ENCODE results near the gene ZNF566. TPM values are rescaled to one million over a fixed set of nuclear protein-coding genes. Genes with fewer than 3 reads are reported as not detected.

Gene ZNF566
- total and polyA plus RNA-seq, 5 donors from 2014 or later, result 7.9 to 20.7 (median 18.3) TPM

GRCh38 chr19:36441339-36441738 lies 48.0 kb downstream of the ZNF566 start:
- H3K4me1 ChIP-seq (ENCODE audit: control insufficient read depth, insufficient read depth, low read length, poor library complexity, severe bottlenecking), result no peaks in the 10 kb centered on the region
- no peaks in the 10 kb centered on the region for H3K27me3 ChIP-seq (ENCODE audit: control insufficient read depth, insufficient read depth, low read length)
- no peak for ATAC-seq (ENCODE audit: low read depth in 2 of 2)
- H3K4me1 Mint-ChIP-seq, result no peaks in the 10 kb centered on the region
- peaks cover 6% of the 10 kb centered on the region for H3K36me3 Mint-ChIP-seq
- H3K4me3 ChIP-seq (ENCODE audit: low read depth, low read length), result no peak overlapping the region
- DNase-seq, result no peak
- no peaks in the 10 kb centered on the region for H3K27me3 Mint-ChIP-seq
- no peak overlapping the region for H3K27ac ChIP-seq (ENCODE audit: insufficient read depth, low read length, poor library complexity, severe bottlenecking)
- no peaks in the 10 kb centered on the region for H3K36me3 ChIP-seq (ENCODE audit: control insufficient read depth, insufficient read depth, low read length)
- H3K9me3 ChIP-seq (ENCODE audit: control insufficient read depth in 2 of 2, low read length in 2 of 2), result peaks cover 25 to 53% of the 10 kb centered on the region in 2 experiments
- H3K9me3 Mint-ChIP-seq, result peaks cover 5 to 57% (median 18%) of the 10 kb centered on the region in 7 donors
- no peak overlapping the region for H3K4me3 Mint-ChIP-seq
- no peak overlapping the region for H3K27ac Mint-ChIP-seq

DNA sequence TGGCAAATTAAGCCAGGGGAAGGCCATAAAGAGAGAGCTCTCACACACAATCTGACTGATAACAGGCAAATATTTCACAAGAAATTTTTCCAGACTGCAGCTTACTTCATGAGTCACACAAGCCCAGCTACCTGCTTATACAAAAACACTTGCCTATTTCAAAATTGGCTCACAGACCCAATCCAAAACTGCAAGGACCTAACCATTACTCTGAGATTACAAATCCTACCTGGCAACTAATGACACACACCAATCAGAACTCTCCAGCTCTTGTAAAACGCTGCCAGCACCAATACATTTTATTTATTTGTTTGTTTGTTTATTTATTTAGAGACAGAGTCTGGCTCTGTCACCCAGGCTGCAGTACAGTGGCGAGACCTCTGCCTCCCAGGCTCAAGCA lies 52.8 kb downstream of the ZNF566 start:
- no peaks in the 10 kb centered on the region for H3K4me1 ChIP-seq (ENCODE audit: control insufficient read depth, insufficient read depth, low read length, poor library complexity, severe bottlenecking)
- Mint-ChIP-seq H3K27me3 (no peaks in the 10 kb centered on the region), H3K36me3 (peaks cover 3% of the 10 kb centered on the region), H3K27ac (no peak overlapping the region), H3K4me1 (no peaks in the 10 kb centered on the region), H3K4me3 (no peak overlapping the region), H3K9me3 (peaks cover 5 to 41% (median 21%) of the 10 kb centered on the region in 7 donors)
- ATAC-seq (ENCODE audit: low read depth in 2 of 2) (no peak), DNase-seq (no peak)
- no peak overlapping the region for H3K4me3 ChIP-seq (ENCODE audit: low read depth, low read length)
- no peak overlapping the region for H3K27ac ChIP-seq (ENCODE audit: insufficient read depth, low read length, poor library complexity, severe bottlenecking)
- no peaks in the 10 kb centered on the region for H3K36me3 ChIP-seq (ENCODE audit: control insufficient read depth, insufficient read depth, low read length)
- peaks cover 15 to 36% of the 10 kb centered on the region in 2 experiments for H3K9me3 ChIP-seq (ENCODE audit: control insufficient read depth in 2 of 2, low read length in 2 of 2)
- H3K27me3 ChIP-seq (ENCODE audit: control insufficient read depth, insufficient read depth, low read length), result no peaks in the 10 kb centered on the region

- no peaks in the 10 kb centered on the region for H3K4me1 ChIP-seq (ENCODE audit: control insufficient read depth, insufficient read depth, low read length, poor library complexity, severe bottlenecking)
- peaks cover 5% of the 10 kb centered on the region for H3K36me3 Mint-ChIP-seq
- peaks cover 0 to 8% (median 2%) of the 10 kb centered on the region in 4 donors for H3K4me1 Mint-ChIP-seq
- peak overlapping the region in 1 of 4 donors; percentile 12 for H3K4me3 Mint-ChIP-seq
- peaks cover 17% of the 10 kb centered on the region for H3K27me3 Mint-ChIP-seq
- H3K9me3 Mint-ChIP-seq, result peaks cover 0 to 23% (median 20%) of the 10 kb centered on the region in 7 donors
- no peak overlapping the region for H3K4me3 ChIP-seq (ENCODE audit: low read depth, low read length)
- DNase-seq (no peak), ATAC-seq (ENCODE audit: low read depth in 2 of 2) (no peak)
- H3K36me3 ChIP-seq (ENCODE audit: control insufficient read depth, insufficient read depth, low read length), result no peaks in the 10 kb centered on the region
- H3K27ac ChIP-seq (ENCODE audit: insufficient read depth, low read length, poor library complexity, severe bottlenecking), result no peak overlapping the region
- peaks cover 6 to 13% of the 10 kb centered on the region in 2 experiments for H3K9me3 ChIP-seq (ENCODE audit: control insufficient read depth in 2 of 2, low read length in 2 of 2)
- H3K27ac Mint-ChIP-seq, result no peak overlapping the region
- peaks cover 4% of the 10 kb centered on the region for H3K27me3 ChIP-seq (ENCODE audit: control insufficient read depth, insufficient read depth, low read length)
Measured at GRCh38 chr19:36423925-36424324, 65.4 kb downstream of the ZNF566 start.

DNA sequence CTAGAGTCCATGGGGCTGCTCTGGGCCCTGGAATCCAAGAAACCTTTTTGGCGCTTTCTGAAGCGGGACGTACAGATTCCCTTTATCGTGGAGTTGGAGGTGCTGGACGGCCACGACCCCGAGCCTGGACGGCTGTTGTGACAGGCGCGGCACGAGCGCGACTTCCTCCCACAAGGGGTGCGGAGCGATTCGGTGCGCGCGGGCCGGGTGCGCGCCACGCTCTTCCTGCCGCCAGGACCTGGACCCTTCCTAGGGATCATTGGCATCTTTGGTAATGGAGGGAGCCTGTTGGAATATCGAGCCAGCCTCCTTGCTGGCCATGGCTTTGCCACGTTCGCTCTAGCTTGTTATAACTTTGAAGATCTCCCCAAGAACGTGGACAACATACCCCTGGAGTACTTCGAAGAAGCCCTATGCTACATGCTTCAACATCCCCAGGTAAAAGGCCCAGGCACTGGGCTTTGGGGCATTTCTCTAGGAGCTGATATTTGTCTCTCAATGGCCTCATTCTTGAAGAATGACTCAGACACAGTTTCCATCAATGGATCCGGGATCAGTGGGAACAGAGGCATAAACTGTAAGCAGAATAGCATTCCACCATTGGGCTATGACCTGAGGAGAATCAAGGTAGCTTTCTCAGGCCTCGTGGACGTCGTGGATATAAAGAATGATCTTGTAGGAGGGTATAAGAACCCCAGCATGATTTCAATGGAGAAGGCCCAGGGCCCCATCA lies 67.4 kb downstream of the ZNF566 start:
- no peak overlapping the region for H3K4me3 ChIP-seq (ENCODE audit: low read depth, low read length)
- peaks cover 7% of the 10 kb centered on the region for H3K36me3 Mint-ChIP-seq

GRCh38 chr19:36420961-36421748 lies 68.2 kb downstream of the ZNF566 start:
- Mint-ChIP-seq H3K4me1 (peaks cover 0 to 29% (median 7%) of the 10 kb centered on the region in 4 donors), H3K9me3 (peaks cover 0 to 25% (median 16%) of the 10 kb centered on the region in 7 donors), H3K27me3 (peaks cover 17% of the 10 kb centered on the region), H3K4me3 (peak overlapping the region; percentile 10 to 67 (median 26)), H3K27ac (no peak overlapping the region), H3K36me3 (peaks cover 9% of the 10 kb centered on the region)
- H3K27ac ChIP-seq (ENCODE audit: insufficient read depth, low read length, poor library complexity, severe bottlenecking), result no peak overlapping the region
- H3K4me3 ChIP-seq (ENCODE audit: low read depth, low read length), result no peak overlapping the region
- H3K27me3 ChIP-seq (ENCODE audit: control insufficient read depth, insufficient read depth, low read length), result peaks cover 4% of the 10 kb centered on the region
- H3K4me1 ChIP-seq (ENCODE audit: control insufficient read depth, insufficient read depth, low read length, poor library complexity, severe bottlenecking), result peaks cover 14% of the 10 kb centered on the region
- ATAC-seq (ENCODE audit: low read depth in 2 of 2) (no peak), DNase-seq (no peak)
- peaks cover under 1 to 15% of the 10 kb centered on the region in 2 experiments for H3K9me3 ChIP-seq (ENCODE audit: control insufficient read depth in 2 of 2, low read length in 2 of 2)
- H3K36me3 ChIP-seq (ENCODE audit: control insufficient read depth, insufficient read depth, low read length), result no peaks in the 10 kb centered on the region

More for the DNA sequence above, 67.4 kb downstream of the ZNF566 start:
- Histone ChIP-seq H3K4me1 (ENCODE audit: control insufficient read depth, insufficient read depth, low read length, poor library complexity, severe bottlenecking) (peaks cover 14% of the 10 kb centered on the region), H3K27ac (ENCODE audit: insufficient read depth, low read length, poor library complexity, severe bottlenecking) (no peak overlapping the region), H3K27me3 (ENCODE audit: control insufficient read depth, insufficient read depth, low read length) (peaks cover 4% of the 10 kb centered on the region), H3K9me3 (ENCODE audit: control insufficient read depth in 2 of 2, low read length in 2 of 2) (peaks cover 2 to 13% of the 10 kb centered on the region in 2 experiments), H3K36me3 (ENCODE audit: control insufficient read depth, insufficient read depth, low read length) (no peaks in the 10 kb centered on the region)
- Mint-ChIP-seq H3K27ac (peak overlapping the region in 1 of 3 donors; percentile 67), H3K4me1 (peaks cover 0 to 26% (median 7%) of the 10 kb centered on the region in 4 donors), H3K9me3 (peaks cover 0 to 28% (median 18%) of the 10 kb centered on the region in 7 donors), H3K4me3 (peak overlapping the region; percentile 27 to 73 (median 62)), H3K27me3 (peaks cover 17% of the 10 kb centered on the region)
- DNase-seq, result no peak
- ATAC-seq (ENCODE audit: low read depth in 2 of 2), result no peak

DNA sequence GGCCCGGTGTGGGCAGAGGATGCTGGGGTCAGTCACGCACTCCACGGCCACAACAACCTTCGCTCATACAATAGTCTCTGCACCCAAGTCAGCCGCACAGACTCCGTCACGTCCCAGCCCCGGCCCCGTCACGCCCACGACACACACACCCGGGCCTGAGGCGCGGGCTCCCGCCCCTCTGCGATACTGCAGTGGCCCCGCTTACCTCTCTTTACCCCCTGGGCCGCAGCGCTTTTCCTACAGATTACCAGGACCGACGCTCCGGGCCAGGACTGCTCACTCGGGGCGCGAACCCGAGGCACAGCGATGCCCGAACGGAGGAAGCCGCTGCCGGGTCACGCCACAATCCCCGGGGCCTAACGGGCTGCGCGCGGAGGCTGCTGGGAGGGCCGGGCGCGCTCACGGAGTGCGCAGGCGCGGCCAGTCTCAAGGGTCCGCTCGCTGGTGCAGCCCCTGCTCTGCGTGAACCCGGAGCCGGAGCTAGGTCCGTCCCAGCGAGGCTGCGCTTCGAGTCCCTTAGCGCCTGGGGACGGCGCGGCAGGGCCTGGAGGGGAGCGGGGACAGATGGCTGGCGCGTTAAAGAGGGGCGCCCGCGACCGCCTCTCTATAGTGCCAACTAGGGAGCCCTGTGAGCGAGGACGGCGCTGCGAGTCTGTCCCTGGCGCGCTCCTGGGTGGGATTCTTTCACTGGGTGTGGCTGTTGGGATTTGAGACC lies 70.9 kb downstream of the ZNF566 start, which contains the start of gene ZFP82:
Gene ZFP82 (minus strand): TSS at position 358 of the 715 bp plus-strand sequence. CDS start 8,855 bp downstream, outside the sequence.
- H3K9me3 Mint-ChIP-seq, result peaks cover 0 to 22% (median 12%) of the 10 kb centered on the region in 7 donors
- Histone ChIP-seq H3K27me3 (ENCODE audit: control insufficient read depth, insufficient read depth, low read length) (peaks cover 4% of the 10 kb centered on the region), H3K27ac (ENCODE audit: insufficient read depth, low read length, poor library complexity, severe bottlenecking) (peak within 1 kb of the TSS; percentile 72), H3K9me3 (ENCODE audit: control insufficient read depth in 2 of 2, low read length in 2 of 2) (peaks cover 9 to 27% of the 10 kb centered on the region in 2 experiments), H3K4me3 (ENCODE audit: low read depth, low read length) (peak within 1 kb of the TSS; percentile 78), H3K36me3 (ENCODE audit: control insufficient read depth, insufficient read depth, low read length) (no peaks in the 10 kb centered on the region), H3K4me1 (ENCODE audit: control insufficient read depth, insufficient read depth, low read length, poor library complexity, severe bottlenecking) (peaks cover 14% of the 10 kb centered on the region)
- DNase-seq (peak; percentile 25 to 80 (median 73)), ATAC-seq (ENCODE audit: low read depth in 2 of 2) (peak; percentile 87 to 92)
- peaks cover 17% of the 10 kb centered on the region for H3K27me3 Mint-ChIP-seq
- peaks cover 21% of the 10 kb centered on the region for H3K36me3 Mint-ChIP-seq
- peak within 1 kb of the TSS; percentile 90 to 96 (median 94) for H3K4me3 Mint-ChIP-seq
- peak within 1 kb of the TSS; percentile 93 to 97 (median 96) for H3K27ac Mint-ChIP-seq
- peaks cover 0 to 38% (median 7%) of the 10 kb centered on the region in 4 donors for H3K4me1 Mint-ChIP-seq

DNA sequence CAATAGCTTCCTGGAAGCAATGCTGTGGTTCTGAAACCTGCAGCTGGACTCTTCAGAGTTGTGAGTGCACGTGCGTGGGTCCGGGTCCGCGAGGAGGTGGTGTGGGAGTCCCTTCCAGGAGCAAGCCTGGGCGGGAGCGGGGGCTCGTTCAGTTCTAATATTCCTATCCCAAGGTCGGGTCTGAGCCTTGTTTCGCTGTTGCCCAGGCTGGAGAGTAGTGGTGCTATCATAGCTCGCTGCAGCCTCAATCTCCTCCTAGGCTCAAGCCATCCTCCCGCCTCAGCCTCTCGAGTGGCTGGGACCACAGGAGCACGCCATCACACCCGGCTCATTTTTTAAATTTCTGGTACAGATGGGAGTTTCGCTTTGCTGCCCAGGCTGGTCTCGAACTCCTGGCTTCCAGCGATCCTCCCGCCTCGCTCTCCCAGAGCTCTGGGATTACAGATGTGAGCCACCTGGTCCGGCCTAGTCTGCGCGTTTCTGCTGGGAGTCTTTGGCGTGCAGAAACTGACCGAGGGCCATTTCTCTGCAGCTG lies 71.5 kb downstream of the ZNF566 start:
- ATAC-seq (ENCODE audit: low read depth in 2 of 2) (no peak), DNase-seq (no peak)
- H3K4me3 Mint-ChIP-seq, result peak overlapping the region; percentile 90 to 96 (median 94)
- H3K27me3 ChIP-seq (ENCODE audit: control insufficient read depth, insufficient read depth, low read length), result peaks cover 4% of the 10 kb centered on the region
- H3K27me3 Mint-ChIP-seq, result peaks cover 13% of the 10 kb centered on the region
- H3K9me3 Mint-ChIP-seq, result peaks cover 0 to 22% (median 12%) of the 10 kb centered on the region in 7 donors
- peaks cover 14% of the 10 kb centered on the region for H3K4me1 ChIP-seq (ENCODE audit: control insufficient read depth, insufficient read depth, low read length, poor library complexity, severe bottlenecking)
- peaks cover 2% of the 10 kb centered on the region for H3K36me3 ChIP-seq (ENCODE audit: control insufficient read depth, insufficient read depth, low read length)
- H3K27ac ChIP-seq (ENCODE audit: insufficient read depth, low read length, poor library complexity, severe bottlenecking), result peak overlapping the region; percentile 72
- peaks cover 23% of the 10 kb centered on the region for H3K36me3 Mint-ChIP-seq
- H3K4me1 Mint-ChIP-seq, result peaks cover 0 to 38% (median 7%) of the 10 kb centered on the region in 4 donors
- peak overlapping the region; percentile 93 to 97 (median 96) for H3K27ac Mint-ChIP-seq
- peaks cover 12 to 33% of the 10 kb centered on the region in 2 experiments for H3K9me3 ChIP-seq (ENCODE audit: control insufficient read depth in 2 of 2, low read length in 2 of 2)
- H3K4me3 ChIP-seq (ENCODE audit: low read depth, low read length), result peak overlapping the region; percentile 78

Measured in CD4-positive, CD25-positive, alpha-beta regulatory T cell (primary cell).